ENCODE results near the gene PEX11G.
"Not testable (repeated sequence)": the region's sequence is repeated elsewhere in the genome, so short reads cannot be mapped to it uniquely, and the experiment has no call there.

The PEX11G gene

GRCh38 chr19:7435586-7435985 is 53.2 kb downstream of the PEX11G start:
- peaks cover 54% of the 10 kb centered on the region; the same call in 1 of the 2 replicates for H3K36me3 ChIP-seq (ENCODE audit: insufficient read depth, low read length)
- no peaks in the 10 kb centered on the region for H3K27me3 ChIP-seq (ENCODE audit: insufficient read depth, low read length)
- no peak overlapping the region for H3K4me3 ChIP-seq (ENCODE audit: low read depth, low read length, poor library complexity, severe bottlenecking)
- H3K27ac ChIP-seq (ENCODE audit: low read depth, low read length, poor library complexity, severe bottlenecking) = no peak overlapping the region
- TF ChIP-seq, protein P1, sequence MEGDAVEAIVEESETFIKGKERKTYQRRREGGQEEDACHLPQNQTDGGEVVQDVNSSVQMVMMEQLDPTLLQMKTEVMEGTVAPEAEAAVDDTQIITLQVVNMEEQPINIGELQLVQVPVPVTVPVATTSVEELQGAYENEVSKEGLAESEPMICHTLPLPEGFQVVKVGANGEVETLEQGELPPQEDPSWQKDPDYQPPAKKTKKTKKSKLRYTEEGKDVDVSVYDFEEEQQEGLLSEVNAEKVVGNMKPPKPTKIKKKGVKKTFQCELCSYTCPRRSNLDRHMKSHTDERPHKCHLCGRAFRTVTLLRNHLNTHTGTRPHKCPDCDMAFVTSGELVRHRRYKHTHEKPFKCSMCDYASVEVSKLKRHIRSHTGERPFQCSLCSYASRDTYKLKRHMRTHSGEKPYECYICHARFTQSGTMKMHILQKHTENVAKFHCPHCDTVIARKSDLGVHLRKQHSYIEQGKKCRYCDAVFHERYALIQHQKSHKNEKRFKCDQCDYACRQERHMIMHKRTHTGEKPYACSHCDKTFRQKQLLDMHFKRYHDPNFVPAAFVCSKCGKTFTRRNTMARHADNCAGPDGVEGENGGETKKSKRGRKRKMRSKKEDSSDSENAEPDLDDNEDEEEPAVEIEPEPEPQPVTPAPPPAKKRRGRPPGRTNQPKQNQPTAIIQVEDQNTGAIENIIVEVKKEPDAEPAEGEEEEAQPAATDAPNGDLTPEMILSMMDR (IDR thresholded peaks at IDR 0.05; ENCODE audit: low read length) = no peak
- no peak for TF ChIP-seq EZH2 (IDR thresholded peaks at IDR 0.05; ENCODE audit: borderline replicate concordance, low read length)
- no peaks in the 10 kb centered on the region for H3K9me3 ChIP-seq (ENCODE audit: low read length)
- H4K20me1 ChIP-seq (ENCODE audit: insufficient read depth, low read length) = no peaks in the 10 kb centered on the region
- no peak overlapping the region for H2AFZ ChIP-seq (ENCODE audit: low read length)
- no peaks in the 10 kb centered on the region for H3F3A ChIP-seq (ENCODE audit: insufficient read depth, low read length)
- no peak overlapping the region for H3K4me2 ChIP-seq (ENCODE audit: low read length)
- H3K9me2 ChIP-seq (ENCODE audit: low read depth, low read length) = no peaks in the 10 kb centered on the region
- H3K4me1 ChIP-seq (ENCODE audit: insufficient read depth, low read length, severe bottlenecking) = no peaks in the 10 kb centered on the region
- no peak overlapping the region for H3K9ac ChIP-seq (ENCODE audit: low read length)
- no peaks in the 10 kb centered on the region for H3K79me2 ChIP-seq (ENCODE audit: insufficient read depth, low read length)

GRCh38 chr19:7434391-7434790 is 54.4 kb downstream of the PEX11G start:
- Histone ChIP-seq H4K20me1 (ENCODE audit: insufficient read depth, low read length) (no peaks in the 10 kb centered on the region), H3K9me2 (ENCODE audit: low read depth, low read length) (no peaks in the 10 kb centered on the region), H2AFZ (ENCODE audit: low read length) (no peak overlapping the region), H3K4me3 (ENCODE audit: low read depth, low read length, poor library complexity, severe bottlenecking) (no peak overlapping the region), H3K4me1 (ENCODE audit: insufficient read depth, low read length, severe bottlenecking) (no peaks in the 10 kb centered on the region), H3K9ac (ENCODE audit: low read length) (no peak overlapping the region), H3K36me3 (ENCODE audit: insufficient read depth, low read length) (peaks cover 43% of the 10 kb centered on the region; the same call in 1 of the 2 replicates), H3K79me2 (ENCODE audit: insufficient read depth, low read length) (no peaks in the 10 kb centered on the region), H3K9me3 (ENCODE audit: low read length) (no peaks in the 10 kb centered on the region), H3F3A (ENCODE audit: insufficient read depth, low read length) (no peaks in the 10 kb centered on the region), H3K27ac (ENCODE audit: low read depth, low read length, poor library complexity, severe bottlenecking) (no peak overlapping the region), H3K4me2 (ENCODE audit: low read length) (no peak overlapping the region), H3K27me3 (ENCODE audit: insufficient read depth, low read length) (no peaks in the 10 kb centered on the region)
- TF ChIP-seq EZH2 (IDR thresholded peaks at IDR 0.05; ENCODE audit: borderline replicate concordance, low read length) = no peak
- TF ChIP-seq, protein P1 (IDR thresholded peaks at IDR 0.05; ENCODE audit: low read length) = no peak

GRCh38 chr19:7433456-7433855 is 55.4 kb downstream of the PEX11G start:
- not testable (repeated sequence) for H3K27ac ChIP-seq (ENCODE audit: low read depth, low read length, poor library complexity, severe bottlenecking); H3K4me1 ChIP-seq (ENCODE audit: insufficient read depth, low read length, severe bottlenecking); H3K9me3 ChIP-seq (ENCODE audit: low read length); H4K20me1 ChIP-seq (ENCODE audit: insufficient read depth, low read length); H2AFZ ChIP-seq (ENCODE audit: low read length); H3K9ac ChIP-seq (ENCODE audit: low read length); H3K27me3 ChIP-seq (ENCODE audit: insufficient read depth, low read length); H3K4me3 ChIP-seq (ENCODE audit: low read depth, low read length, poor library complexity, severe bottlenecking); H3K9me2 ChIP-seq (ENCODE audit: low read depth, low read length); H3F3A ChIP-seq (ENCODE audit: insufficient read depth, low read length); H3K4me2 ChIP-seq (ENCODE audit: low read length); H3K79me2 ChIP-seq (ENCODE audit: insufficient read depth, low read length)
- peaks cover 43% of the 10 kb centered on the region; the same call in 1 of the 2 replicates for H3K36me3 ChIP-seq (ENCODE audit: insufficient read depth, low read length)

DNA sequence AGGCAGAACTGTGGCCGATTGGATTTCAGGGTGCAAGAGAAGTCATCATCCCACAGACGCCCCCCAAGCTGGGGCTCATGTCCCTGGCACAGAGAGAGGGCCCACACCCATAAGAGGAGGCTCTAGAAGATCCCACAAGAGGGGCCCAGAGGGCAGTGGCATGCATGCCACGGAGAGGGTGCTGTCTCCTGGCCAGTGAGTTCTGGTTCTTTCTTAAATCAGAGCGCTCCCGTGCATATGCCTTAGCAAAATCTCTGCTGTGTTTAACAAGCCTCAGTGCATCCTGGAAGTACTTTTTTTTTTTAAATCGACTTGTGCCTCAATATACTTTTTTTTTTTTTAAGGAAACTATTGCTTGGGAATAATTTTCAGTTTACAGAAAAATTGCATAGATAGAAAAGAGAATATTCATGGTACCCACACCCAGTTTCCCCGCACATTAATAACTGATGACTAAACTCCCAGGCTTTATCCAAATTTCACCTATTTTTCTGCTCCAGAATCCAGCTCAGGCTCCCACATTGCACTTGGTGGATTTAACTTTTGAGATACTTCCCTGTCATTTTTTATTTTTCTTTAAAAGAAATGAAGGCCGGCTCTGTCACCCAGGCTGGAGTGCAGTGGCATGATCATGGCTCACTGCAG is 59.1 kb downstream of the PEX11G start:
- H3K9me3 ChIP-seq (ENCODE audit: low read length) = no peaks in the 10 kb centered on the region
- H3K9ac ChIP-seq (ENCODE audit: low read length) = no peak overlapping the region
- H3K4me2 ChIP-seq (ENCODE audit: low read length) = no peak overlapping the region
- H3K36me3 ChIP-seq (ENCODE audit: insufficient read depth, low read length) = peaks cover 41% of the 10 kb centered on the region
- no peaks in the 10 kb centered on the region for H4K20me1 ChIP-seq (ENCODE audit: insufficient read depth, low read length)
- H3F3A ChIP-seq (ENCODE audit: insufficient read depth, low read length) = no peaks in the 10 kb centered on the region
- H3K4me3 ChIP-seq (ENCODE audit: low read depth, low read length, poor library complexity, severe bottlenecking) = no peak overlapping the region
- H2AFZ ChIP-seq (ENCODE audit: low read length) = no peak overlapping the region
- H3K4me1 ChIP-seq (ENCODE audit: insufficient read depth, low read length, severe bottlenecking) = no peaks in the 10 kb centered on the region
- no peaks in the 10 kb centered on the region for H3K79me2 ChIP-seq (ENCODE audit: insufficient read depth, low read length)
- no peaks in the 10 kb centered on the region for H3K27me3 ChIP-seq (ENCODE audit: insufficient read depth, low read length)
- no peaks in the 10 kb centered on the region for H3K9me2 ChIP-seq (ENCODE audit: low read depth, low read length)
- no peak for TF ChIP-seq EZH2 (IDR thresholded peaks at IDR 0.05; ENCODE audit: borderline replicate concordance, low read length)
- TF ChIP-seq, protein P1 (IDR thresholded peaks at IDR 0.05; ENCODE audit: low read length) = no peak
- H3K27ac ChIP-seq (ENCODE audit: low read depth, low read length, poor library complexity, severe bottlenecking) = no peak overlapping the region

Measured in OCI-LY1 (cell line).